DMS114 treated with DMSO at 0.1 percent for 48 hours (cell line): Measurements from ENCODE around the gene ART3.
"Not testable (repeated sequence)": the region's sequence is repeated elsewhere in the genome, so short reads cannot be mapped to it uniquely, and the experiment has no call there.

Experiments
- DNase-seq: peaks from one replicate; lab custom pipeline; 2025; ENCODE audit not compliant: unreplicated experiment; lab: John Stamatoyannopoulos, UW

ART3 gene, protein sequence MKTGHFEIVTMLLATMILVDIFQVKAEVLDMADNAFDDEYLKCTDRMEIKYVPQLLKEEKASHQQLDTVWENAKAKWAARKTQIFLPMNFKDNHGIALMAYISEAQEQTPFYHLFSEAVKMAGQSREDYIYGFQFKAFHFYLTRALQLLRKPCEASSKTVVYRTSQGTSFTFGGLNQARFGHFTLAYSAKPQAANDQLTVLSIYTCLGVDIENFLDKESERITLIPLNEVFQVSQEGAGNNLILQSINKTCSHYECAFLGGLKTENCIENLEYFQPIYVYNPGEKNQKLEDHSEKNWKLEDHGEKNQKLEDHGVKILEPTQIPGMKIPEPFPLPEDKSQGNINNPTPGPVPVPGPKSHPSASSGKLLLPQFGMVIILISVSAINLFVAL

GRCh38 chr4:76074468-76074867 lies at the start of gene ART3:
TSS of gene ART3 (plus strand) at chr4:76074709. CDS start at chr4:76075890, 1,181 bp downstream.
- DNase-seq, result no peak

DNA sequence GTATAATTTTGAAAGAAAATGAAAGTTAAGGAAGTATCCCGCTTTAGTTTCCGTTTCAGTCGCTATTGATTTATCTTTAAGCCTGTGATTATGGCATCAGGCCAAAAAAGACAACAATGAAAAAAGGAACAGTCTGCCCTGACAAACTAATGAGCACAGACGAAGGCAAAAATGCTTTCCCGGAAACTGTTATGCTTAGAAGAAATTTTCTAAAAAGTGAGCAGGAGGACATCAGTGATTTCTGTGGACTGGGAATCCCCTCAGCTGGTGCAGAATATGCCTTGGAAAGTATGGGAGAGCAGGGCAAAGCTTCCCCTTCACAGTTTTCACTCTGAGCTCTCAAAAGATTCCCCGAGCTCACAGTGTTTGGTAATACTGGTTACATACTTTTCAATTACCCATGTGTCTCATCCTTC lies 46.2 kb upstream of the ART3 start:
- no peak for DNase-seq

DNA sequence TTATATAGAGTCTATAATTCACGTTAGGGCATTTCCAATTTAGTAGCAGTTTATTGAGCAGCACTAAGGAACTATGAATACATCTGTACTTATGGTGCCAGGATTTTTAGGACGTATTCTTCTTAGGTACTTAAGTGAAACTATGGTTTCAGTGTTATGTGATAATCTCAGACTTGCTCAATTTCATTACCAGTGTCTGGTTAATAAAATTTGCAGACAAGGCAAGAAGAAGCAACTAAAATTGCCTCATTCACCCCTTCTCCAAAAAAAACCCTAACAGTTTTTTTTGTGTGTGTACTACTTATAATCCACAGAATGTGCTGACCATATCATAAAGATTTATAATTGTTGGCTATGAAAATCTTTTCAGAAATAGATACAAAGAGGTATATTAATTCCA lies 45.2 kb upstream of the ART3 start:
- no peak for DNase-seq

GRCh38 chr4:76035141-76035540 lies 39.4 kb upstream of the ART3 start:
- no peak for DNase-seq

DNA sequence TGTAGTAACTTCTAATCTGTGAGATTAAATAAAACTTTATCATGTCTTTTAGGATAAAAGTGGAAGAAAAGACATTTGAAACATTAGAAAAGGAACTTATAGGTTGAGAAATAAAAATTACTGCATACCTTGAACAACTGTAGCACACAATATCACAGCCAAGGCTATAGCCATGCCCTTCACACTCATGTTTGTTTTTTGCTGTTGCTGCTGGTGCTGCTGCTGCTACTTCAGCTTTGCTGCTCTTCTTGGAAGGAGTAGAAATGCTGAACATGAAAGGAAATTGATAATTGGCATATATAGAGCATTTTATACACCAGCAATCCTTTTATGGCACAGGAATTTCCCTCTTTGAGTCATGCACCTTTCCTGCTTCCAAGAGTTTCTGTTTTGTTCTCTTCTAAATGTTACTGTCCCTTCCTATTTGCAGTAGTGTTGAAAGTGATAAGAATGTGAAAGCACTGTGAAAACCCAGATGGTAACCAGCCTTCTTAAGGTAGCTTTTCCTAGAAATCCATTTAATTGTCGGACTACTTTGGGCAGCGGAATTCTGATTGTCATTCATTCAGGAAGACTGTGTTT lies 38.6 kb upstream of the ART3 start, which contains the start of gene CXCL11:
Gene CXCL11 (minus strand): TSS at position 272 of the 582 bp plus-strand sequence. CDS start 83 bp downstream, at position 189.
- DNase-seq, result no peak

DNA sequence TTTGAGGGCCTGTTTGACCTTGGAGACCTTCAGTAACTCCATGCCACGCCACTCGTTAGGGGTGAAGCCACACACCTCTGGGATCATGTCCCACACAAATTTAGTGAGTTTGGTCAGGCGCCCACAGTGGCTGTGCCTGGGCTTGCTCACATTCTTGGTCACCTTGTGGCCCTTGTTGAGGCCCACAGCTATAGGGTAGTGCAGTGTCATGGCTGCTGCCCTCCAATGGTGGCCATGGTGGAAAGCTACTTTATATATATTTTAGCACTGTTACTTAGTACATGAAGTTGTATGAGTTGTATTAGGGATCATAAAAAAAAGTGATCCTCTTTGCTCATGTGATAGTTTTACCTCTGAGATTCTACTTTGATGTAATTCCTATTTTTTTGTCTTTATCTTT lies 37.7 kb upstream of the ART3 start:
- DNase-seq, result no peak

DNA sequence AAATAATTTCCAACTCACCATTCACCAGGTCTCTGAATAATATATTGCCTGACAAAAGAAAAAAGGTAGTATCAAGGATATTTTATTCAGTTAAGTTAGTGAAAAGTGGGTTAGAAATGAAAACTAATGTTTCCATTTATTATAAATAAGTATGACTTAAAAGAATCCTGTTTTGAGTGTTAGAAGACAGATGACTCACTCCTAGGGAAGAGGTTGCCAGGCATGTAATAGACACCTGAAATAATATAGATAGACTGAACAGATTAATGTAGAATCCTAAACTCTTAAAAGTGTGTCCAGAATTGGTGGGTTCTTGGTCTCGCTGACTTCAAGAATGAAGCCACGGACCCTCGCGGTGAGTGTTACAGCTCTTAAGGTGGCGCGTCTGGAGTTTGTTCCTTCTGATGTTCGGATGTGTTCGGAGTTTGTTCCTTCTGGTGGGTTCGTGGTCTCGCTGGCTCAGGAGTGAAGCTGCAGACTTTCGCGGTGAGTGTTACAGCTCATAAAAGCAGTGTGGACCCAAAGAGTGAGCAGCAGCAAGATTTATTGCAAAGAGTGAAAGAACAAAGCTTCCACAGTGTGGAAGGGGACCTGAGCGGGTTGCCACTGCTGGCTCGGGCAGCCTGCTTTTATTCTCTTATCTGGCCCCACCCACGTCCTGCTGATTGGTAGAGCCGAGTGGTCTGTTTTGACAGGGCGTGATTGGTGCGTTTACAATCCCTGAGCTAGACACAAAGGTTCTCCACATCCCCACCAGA lies 32.1 kb upstream of the ART3 start:
- DNase-seq, result not testable (repeated sequence)

DNA sequence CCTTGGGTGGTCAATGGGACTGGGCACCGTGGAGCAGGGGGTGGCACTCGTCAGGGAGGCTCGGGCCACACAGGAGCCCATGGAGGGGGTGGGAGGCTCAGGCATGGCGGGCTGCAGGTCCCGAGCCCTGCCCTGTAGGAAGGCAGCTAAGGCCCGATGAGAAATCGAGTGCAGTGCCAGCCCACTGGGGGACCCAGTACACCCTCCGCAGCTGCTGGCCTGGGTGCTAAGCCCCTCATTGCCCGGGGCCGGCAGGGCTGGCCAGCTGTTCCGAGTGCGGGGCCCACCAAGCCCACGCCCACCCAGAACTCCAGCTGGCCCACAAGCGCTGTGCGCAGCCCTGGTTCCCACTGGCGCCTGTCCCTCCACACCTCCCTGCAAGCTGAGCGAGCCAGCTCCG lies 31.2 kb upstream of the ART3 start:
- not testable (repeated sequence) for DNase-seq

- DNase-seq, result not testable (repeated sequence)
Measured at GRCh38 chr4:76044686-76045085, 29.8 kb upstream of the ART3 start.

- not testable (repeated sequence) for DNase-seq
Measured at GRCh38 chr4:76049860-76050416, 24.6 kb upstream of the ART3 start.

DNA sequence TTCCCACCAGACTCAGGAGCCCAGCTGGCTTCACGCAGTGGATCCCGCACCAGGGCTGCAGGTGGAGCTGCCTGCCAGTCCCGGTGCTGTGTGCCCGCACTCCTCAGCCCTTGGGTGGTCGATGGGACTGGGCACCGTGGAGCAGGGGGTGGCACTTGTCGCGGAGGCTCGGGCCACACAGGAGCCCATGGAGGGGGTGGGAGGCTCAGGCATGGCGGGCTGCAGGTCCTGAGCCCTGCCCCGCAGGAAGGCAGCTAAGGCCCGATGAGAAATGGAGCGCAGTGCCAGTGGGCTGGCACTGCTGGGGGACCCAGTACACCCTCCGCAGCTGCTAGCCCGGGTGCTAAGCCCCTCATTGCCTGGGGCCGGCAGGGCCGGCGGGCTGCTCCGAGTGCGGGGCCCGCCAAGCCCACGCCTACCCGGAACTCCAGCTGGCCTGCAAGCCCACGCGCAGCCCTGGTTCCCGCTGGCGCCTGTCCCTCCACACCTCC lies 23.9 kb upstream of the ART3 start:
- DNase-seq, result not testable (repeated sequence)

GRCh38 chr4:76053730-76054129 lies 20.8 kb upstream of the ART3 start:
- DNase-seq, result no peak

GRCh38 chr4:76055016-76055415 lies 19.5 kb upstream of the ART3 start:
- DNase-seq, result no peak

- DNase-seq, result no peak
Measured at GRCh38 chr4:76055421-76055820, 19.1 kb upstream of the ART3 start.

DNA sequence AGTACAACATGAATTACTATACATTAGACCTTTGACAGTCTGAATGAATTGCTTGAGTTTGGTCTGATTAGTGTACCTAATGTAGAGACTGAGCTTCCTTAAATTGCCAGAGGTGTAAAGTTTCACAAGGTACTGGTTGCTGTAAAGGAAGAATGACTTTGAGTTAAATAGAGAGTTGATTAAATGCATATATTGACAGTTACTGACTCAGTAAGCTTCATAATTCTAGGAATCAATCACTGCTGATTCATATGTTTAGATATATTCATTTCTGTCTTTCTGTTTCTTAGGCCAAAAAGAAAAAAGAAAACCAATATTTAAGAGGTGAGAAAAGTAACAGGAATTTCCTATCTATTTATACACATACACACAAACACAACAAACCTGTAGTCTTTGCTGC lies 16.2 kb upstream of the ART3 start:
- DNase-seq, result no peak

DNA sequence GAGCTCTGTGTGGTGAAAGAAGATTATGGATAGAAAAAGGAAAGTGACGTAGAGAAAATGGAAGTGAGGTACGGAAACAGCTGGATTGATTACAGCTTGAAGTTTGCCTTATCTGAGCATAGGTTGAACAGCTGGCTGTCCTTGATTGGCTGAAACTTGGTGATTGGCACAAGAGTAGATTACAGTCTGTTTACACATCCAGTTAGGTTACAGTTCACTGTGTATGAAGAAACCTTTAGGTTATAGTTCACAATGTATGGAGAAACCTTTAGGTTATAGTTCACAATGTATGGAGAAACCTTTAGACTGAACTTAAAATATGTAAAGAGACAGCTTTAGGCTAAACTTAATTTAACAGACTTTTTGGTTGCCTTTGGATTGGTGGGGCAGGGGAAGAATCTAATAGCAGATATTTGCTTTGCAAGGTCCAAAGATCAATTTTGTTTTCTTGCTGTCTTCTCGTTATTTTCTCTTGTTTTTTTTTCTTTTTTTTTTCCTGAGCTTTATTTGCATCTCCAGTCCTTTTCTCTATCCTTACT lies 15.6 kb upstream of the ART3 start:
- no peak for DNase-seq

DNA sequence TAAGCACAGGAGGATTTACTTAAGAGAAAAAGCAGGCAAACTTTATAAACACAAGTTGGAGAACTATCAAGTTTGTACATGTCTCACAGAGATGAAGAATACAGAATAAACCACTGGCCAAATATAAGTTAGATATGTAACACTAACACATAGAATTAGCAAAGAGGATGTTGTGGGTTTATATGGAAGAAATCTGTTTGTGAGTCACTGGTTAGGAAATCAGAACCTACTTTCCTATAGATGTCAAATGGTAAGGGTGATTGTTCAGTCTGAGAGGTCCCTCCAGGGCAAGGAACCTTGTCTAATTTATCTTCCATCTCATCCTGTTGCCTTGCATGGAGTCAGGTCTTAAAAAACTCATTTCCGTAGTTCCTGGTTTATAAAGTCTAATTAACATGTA lies 14.8 kb upstream of the ART3 start:
- no peak for DNase-seq

- DNase-seq, result no peak
Measured at GRCh38 chr4:76060506-76060905, 14.0 kb upstream of the ART3 start.

DNA sequence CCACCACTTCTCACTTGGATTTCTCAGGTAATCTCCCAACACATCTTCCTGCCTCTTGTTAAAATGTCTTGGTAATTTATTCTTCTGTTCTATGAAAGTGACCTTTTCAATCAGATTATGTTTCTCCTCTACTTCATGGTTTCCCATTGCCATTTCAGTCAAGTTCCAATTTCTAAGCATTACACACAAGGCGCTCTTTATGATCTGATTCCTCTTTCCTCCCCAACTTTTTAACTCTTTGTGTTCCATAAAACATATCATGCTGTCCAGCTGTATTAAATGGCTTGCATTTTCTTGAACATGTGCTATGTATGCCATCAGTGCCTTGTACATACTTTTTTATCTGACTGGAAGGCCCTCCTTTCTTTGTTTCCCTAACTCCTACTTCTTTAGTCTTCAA lies 13.1 kb upstream of the ART3 start:
- no peak for DNase-seq

- DNase-seq, result no peak
Measured at GRCh38 chr4:76061982-76062381, 12.5 kb upstream of the ART3 start.

DNA sequence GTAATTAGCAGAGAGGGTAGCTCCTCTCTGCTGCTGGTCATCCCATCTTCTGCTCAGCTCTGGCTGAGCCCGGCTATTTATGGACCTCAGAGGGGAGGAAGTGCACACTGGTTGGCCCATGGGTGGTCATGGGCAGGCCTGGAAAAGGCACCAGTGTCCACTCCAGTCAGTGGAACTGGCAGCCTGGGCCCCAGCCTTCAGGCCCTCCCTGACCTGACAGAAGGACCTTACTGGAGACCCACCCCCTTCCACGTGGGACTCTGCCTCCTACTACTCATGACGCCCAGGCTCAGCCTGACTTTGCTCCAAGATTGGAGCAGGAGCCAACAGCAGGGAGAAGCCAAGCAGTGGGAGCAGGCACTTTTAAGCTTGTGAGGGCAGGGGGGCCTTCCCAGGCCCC lies 8.0 kb upstream of the ART3 start:
- no peak for DNase-seq
